ENCODE measurements around the gene FER1L5. TPM values are rescaled to one million over a fixed set of nuclear protein-coding genes. Genes with fewer than 3 reads are reported as not detected.

FER1L5 gene
- total RNA-seq, 2 donors from 2014 or later: not detected

- no peak for TF ChIP-seq CTCF (IDR thresholded peaks at IDR 0.05)
- Histone ChIP-seq H3K4me1 (no peaks in the 10 kb centered on the region), H3K27ac (no peak overlapping the region), H3K36me3 (peaks cover 86% of the 10 kb centered on the region), H3K27me3 (no peaks in the 10 kb centered on the region), H3K9me3 (no peaks in the 10 kb centered on the region), H3K4me3 (no peak overlapping the region)
- no peak for DNase-seq (ENCODE audit: low spot score)
These were observed 40.9 kb upstream of the FER1L5 start for GRCh38 chr2:96601382-96602292.

- no peaks in the 10 kb centered on the region for H3K27me3 ChIP-seq
- no peak for DNase-seq (ENCODE audit: low spot score)
- no peak overlapping the region for H3K27ac ChIP-seq
- TF ChIP-seq CTCF (IDR thresholded peaks at IDR 0.05): no peak
- no peaks in the 10 kb centered on the region for H3K4me1 ChIP-seq
- no peak overlapping the region for H3K4me3 ChIP-seq
- H3K9me3 ChIP-seq: no peaks in the 10 kb centered on the region
- H3K36me3 ChIP-seq: peaks cover 86% of the 10 kb centered on the region
These were observed 40.2 kb upstream of the FER1L5 start for GRCh38 chr2:96602330-96602823.

GRCh38 chr2:96604104-96604503, 38.5 kb upstream of the FER1L5 start:
- TF ChIP-seq CTCF (IDR thresholded peaks at IDR 0.05): no peak
- no peaks in the 10 kb centered on the region for H3K27me3 ChIP-seq
- no peak overlapping the region for H3K27ac ChIP-seq
- no peak overlapping the region for H3K4me3 ChIP-seq
- H3K36me3 ChIP-seq: peaks cover 97% of the 10 kb centered on the region
- H3K4me1 ChIP-seq: peaks cover 0 to 6% of the 10 kb centered on the region in 2 donors
- no peak for DNase-seq (ENCODE audit: low spot score)
- H3K9me3 ChIP-seq: no peaks in the 10 kb centered on the region

GRCh38 chr2:96608469-96609455, 33.8 kb upstream of the FER1L5 start:
- no peak overlapping the region for H3K4me3 ChIP-seq
- no peaks in the 10 kb centered on the region for H3K9me3 ChIP-seq
- no peak overlapping the region for H3K27ac ChIP-seq
- DNase-seq (ENCODE audit: low spot score): no peak
- peaks cover 100% of the 10 kb centered on the region for H3K36me3 ChIP-seq
- peaks cover 0 to 8% of the 10 kb centered on the region in 2 donors for H3K4me1 ChIP-seq
- TF ChIP-seq CTCF (IDR thresholded peaks at IDR 0.05): no peak
- H3K27me3 ChIP-seq: no peaks in the 10 kb centered on the region

GRCh38 chr2:96616128-96616527, 26.4 kb upstream of the FER1L5 start:
- no peak overlapping the region for H3K27ac ChIP-seq
- no peak for TF ChIP-seq CTCF (IDR thresholded peaks at IDR 0.05)
- peaks cover 0 to 15% of the 10 kb centered on the region in 2 donors for H3K4me1 ChIP-seq
- H3K27me3 ChIP-seq: no peaks in the 10 kb centered on the region
- H3K36me3 ChIP-seq: peaks cover 57% of the 10 kb centered on the region
- H3K9me3 ChIP-seq: no peaks in the 10 kb centered on the region
- no peak for DNase-seq (ENCODE audit: low spot score)
- no peak overlapping the region for H3K4me3 ChIP-seq
